ENCODE measurements around the gene POM121L12. TPM values are rescaled to one million over a fixed set of nuclear protein-coding genes. Genes with fewer than 3 reads are reported as not detected.

The POM121L12 gene
- total RNA-seq (2014; rRNA removed; shearing (Covaris generic)): not detected in 2 replicates

DNA sequence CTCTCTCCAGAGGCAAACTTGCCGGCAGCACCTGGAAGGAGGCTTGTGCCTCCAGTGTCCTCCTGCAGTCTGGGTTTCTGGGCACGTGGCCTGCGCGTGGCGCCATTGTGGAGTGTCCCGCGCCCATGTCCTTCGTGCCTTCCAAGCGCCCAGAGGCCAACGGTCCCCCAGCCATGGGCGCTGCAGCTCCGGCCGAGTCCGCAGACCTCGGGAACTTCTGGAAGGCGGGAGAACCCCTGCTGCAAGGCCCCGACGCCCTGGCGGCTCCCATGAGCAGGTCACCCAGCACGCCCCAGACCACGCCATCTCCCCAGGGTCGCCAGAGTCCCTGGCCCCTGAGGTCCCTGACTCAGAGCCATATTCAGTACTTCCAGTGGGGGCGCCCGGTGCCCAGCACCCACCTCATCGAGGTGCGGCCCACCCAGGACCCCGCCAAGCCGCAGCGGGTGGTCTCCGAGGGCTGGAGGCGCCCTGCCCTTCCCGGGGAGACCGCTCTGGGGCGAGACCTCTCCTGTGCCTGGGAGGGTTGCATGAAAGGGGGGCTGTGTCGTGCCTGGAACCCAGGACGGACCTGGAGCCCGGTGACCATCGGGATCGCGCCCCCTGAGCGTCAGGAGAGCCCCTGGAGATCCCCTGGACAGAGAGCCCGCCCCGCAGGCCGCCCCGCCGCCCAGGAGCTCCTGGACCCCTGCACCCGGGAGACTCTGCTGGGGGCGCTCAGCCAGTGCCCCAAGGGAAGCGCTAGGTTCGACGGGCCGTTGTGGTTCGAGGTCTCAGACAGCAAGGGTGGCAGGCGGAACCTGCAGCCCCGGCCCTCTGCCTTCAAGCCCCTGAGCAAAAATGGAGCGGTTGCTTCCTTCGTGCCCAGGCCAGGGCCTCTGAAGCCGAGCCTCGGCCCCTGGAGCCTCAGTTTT, at the start of gene POM121L12:
Gene POM121L12 (plus strand): TSS at position 135 of the 914 bp plus-strand sequence. CDS start 39 bp downstream, at position 174.
- Histone ChIP-seq H3K27me3 (peaks cover 8% of the 10 kb centered on the region), H3K4me3 (no peak within 1 kb of the TSS), H3K4me1 (no peaks in the 10 kb centered on the region), H3K36me3 (no peaks in the 10 kb centered on the region), H3K27ac (no peak within 1 kb of the TSS), H3K9me3 (replicated peaks) (no peaks in the 10 kb centered on the region)
- no peak for DNase-seq

DNA sequence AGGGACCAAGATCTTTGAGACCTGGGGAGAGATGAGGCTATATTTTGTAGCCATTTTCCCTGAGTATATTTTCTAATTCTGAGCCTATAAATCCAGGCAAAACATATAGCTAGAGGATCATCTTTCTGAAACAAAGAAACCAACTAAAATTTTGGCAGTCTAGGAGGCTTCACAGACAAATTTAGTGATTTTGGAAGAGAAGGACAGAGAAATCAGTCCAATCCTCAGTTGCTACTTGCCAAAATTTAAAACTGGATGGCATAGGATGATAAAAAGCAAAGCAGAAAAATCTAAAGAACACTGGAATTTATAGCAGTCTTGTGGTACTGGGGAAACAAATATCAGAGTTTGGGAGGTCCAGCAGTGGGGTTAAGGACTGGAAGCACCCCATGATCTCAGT, 43.4 kb upstream of the POM121L12 start:
- DNase-seq: no peak
- no peaks in the 10 kb centered on the region for H3K4me1 ChIP-seq
- no peaks in the 10 kb centered on the region for H3K9me3 ChIP-seq (replicated peaks)
- no peaks in the 10 kb centered on the region for H3K27me3 ChIP-seq
- no peak overlapping the region for H3K4me3 ChIP-seq
- H3K36me3 ChIP-seq: no peaks in the 10 kb centered on the region
- H3K27ac ChIP-seq: no peak overlapping the region

GRCh38 chr7:52992479-52993162, 42.8 kb upstream of the POM121L12 start:
- H3K36me3 ChIP-seq: no peaks in the 10 kb centered on the region
- H3K9me3 ChIP-seq (replicated peaks): no peaks in the 10 kb centered on the region
- H3K4me3 ChIP-seq: no peak overlapping the region
- DNase-seq: no peak
- no peaks in the 10 kb centered on the region for H3K4me1 ChIP-seq
- H3K27ac ChIP-seq: no peak overlapping the region
- no peaks in the 10 kb centered on the region for H3K27me3 ChIP-seq

GRCh38 chr7:52995676-52996075, 39.8 kb upstream of the POM121L12 start:
- H3K27ac ChIP-seq: no peak overlapping the region
- no peak overlapping the region for H3K4me3 ChIP-seq
- H3K4me1 ChIP-seq: no peaks in the 10 kb centered on the region
- no peak for DNase-seq
- H3K9me3 ChIP-seq (replicated peaks): no peaks in the 10 kb centered on the region
- no peaks in the 10 kb centered on the region for H3K27me3 ChIP-seq
- no peaks in the 10 kb centered on the region for H3K36me3 ChIP-seq

GRCh38 chr7:53001221-53001620, 34.2 kb upstream of the POM121L12 start:
- Histone ChIP-seq H3K27me3 (no peaks in the 10 kb centered on the region), H3K36me3 (no peaks in the 10 kb centered on the region), H3K4me3 (no peak overlapping the region), H3K9me3 (replicated peaks) (no peaks in the 10 kb centered on the region), H3K27ac (no peak overlapping the region), H3K4me1 (no peaks in the 10 kb centered on the region)
- no peak for DNase-seq

DNA sequence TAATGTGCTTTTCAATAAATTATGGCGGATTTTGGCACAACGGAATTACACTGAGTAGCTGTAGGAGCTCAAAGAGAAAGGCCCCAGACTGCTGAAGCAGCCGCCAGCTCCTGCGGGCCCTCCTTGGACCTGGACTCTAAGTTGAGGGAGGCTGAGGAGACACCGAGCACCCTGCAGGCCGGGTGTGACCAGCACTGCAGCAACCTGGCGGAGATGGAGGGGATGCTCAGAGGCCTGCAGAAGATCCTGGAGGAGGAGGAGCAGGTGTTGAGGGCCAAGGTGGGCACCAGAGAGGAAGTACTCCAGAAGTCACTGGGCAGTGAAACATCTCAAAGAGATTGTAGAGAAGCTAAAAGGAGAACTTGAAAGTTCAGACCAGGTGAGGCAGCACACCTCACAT, 33.0 kb upstream of the POM121L12 start:
- no peaks in the 10 kb centered on the region for H3K36me3 ChIP-seq

DNA sequence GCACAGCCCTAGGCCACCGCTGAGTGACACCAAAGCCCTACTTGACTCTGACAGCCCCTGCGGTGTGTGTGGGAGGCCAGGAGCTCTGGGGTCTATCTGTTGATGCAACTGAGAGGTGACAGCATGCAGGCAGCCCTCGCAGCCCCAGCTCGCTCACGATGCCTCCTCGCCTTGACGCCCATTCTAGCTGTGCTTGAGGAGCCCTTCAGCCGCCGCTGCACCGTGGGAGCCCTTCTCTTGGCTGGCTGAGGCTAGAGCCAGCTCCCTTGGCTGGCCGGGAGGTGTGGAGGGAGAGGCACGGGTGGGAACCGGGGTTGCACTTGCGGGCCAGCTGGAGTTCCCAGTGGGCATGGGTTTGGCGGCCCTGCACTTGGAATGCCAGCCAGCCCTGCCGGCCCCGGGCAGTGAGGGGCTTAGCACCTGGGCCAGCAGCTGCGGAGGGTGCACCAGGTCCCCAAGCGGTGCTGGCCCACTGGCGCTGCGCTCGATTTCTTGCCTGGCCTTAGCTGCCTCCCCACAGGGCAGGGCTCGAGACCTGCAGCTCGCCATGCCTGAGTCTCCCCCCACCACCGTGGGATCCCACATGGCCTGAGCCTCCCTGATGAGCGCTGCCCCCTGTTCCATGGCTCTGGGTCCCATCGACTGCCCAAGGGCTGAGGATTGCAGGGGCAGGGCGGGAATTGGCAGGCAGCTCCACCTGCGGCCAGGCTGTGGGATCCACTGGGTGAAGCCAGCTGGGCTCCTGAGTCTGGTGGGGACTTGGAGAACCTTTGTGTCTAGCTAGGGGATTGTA, 31.6 kb upstream of the POM121L12 start:
- no peaks in the 10 kb centered on the region for H3K4me1 ChIP-seq
- DNase-seq: no peak
- H3K36me3 ChIP-seq: no peaks in the 10 kb centered on the region

More for the DNA sequence above, 33.0 kb upstream of the POM121L12 start:
- H3K27ac ChIP-seq: no peak overlapping the region
- H3K9me3 ChIP-seq (replicated peaks): no peaks in the 10 kb centered on the region
- H3K4me3 ChIP-seq: no peak overlapping the region
- no peaks in the 10 kb centered on the region for H3K4me1 ChIP-seq
- H3K27me3 ChIP-seq: no peaks in the 10 kb centered on the region
- no peak for DNase-seq

GRCh38 chr7:53013925-53014324, 21.5 kb upstream of the POM121L12 start:
- Histone ChIP-seq H3K4me3 (no peak overlapping the region), H3K27me3 (no peaks in the 10 kb centered on the region), H3K9me3 (replicated peaks) (no peaks in the 10 kb centered on the region), H3K27ac (no peak overlapping the region), H3K36me3 (no peaks in the 10 kb centered on the region), H3K4me1 (no peaks in the 10 kb centered on the region)
- no peak for DNase-seq

More for the DNA sequence above, 31.6 kb upstream of the POM121L12 start:
- H3K27me3 ChIP-seq: no peaks in the 10 kb centered on the region
- H3K4me3 ChIP-seq: no peak overlapping the region
- H3K9me3 ChIP-seq (replicated peaks): no peaks in the 10 kb centered on the region
- no peak overlapping the region for H3K27ac ChIP-seq

- no peaks in the 10 kb centered on the region for H3K36me3 ChIP-seq
- H3K4me3 ChIP-seq: no peak overlapping the region
- no peaks in the 10 kb centered on the region for H3K4me1 ChIP-seq
- no peak overlapping the region for H3K27ac ChIP-seq
- no peak for DNase-seq
- H3K27me3 ChIP-seq: no peaks in the 10 kb centered on the region
- no peaks in the 10 kb centered on the region for H3K9me3 ChIP-seq (replicated peaks)
Observed at GRCh38 chr7:53015463-53015862, 20.0 kb upstream of the POM121L12 start.

GRCh38 chr7:53022893-53023292, 12.5 kb upstream of the POM121L12 start:
- DNase-seq: no peak
- no peaks in the 10 kb centered on the region for H3K9me3 ChIP-seq (replicated peaks)
- H3K4me3 ChIP-seq: no peak overlapping the region
- no peaks in the 10 kb centered on the region for H3K36me3 ChIP-seq
- no peaks in the 10 kb centered on the region for H3K4me1 ChIP-seq
- no peaks in the 10 kb centered on the region for H3K27me3 ChIP-seq
- no peak overlapping the region for H3K27ac ChIP-seq

- Histone ChIP-seq H3K4me3 (no peak overlapping the region), H3K4me1 (no peaks in the 10 kb centered on the region), H3K36me3 (no peaks in the 10 kb centered on the region), H3K27ac (no peak overlapping the region), H3K9me3 (replicated peaks) (no peaks in the 10 kb centered on the region), H3K27me3 (peaks cover 19% of the 10 kb centered on the region)
- DNase-seq: no peak
Observed at GRCh38 chr7:53048638-53049037, 13.2 kb downstream of the POM121L12 start.

GRCh38 chr7:53050433-53050832, 15.0 kb downstream of the POM121L12 start:
- H3K27ac ChIP-seq: no peak overlapping the region
- H3K4me1 ChIP-seq: no peaks in the 10 kb centered on the region
- no peaks in the 10 kb centered on the region for H3K36me3 ChIP-seq
- no peak for DNase-seq
- no peak overlapping the region for H3K4me3 ChIP-seq
- peaks cover 19% of the 10 kb centered on the region for H3K27me3 ChIP-seq
- H3K9me3 ChIP-seq (replicated peaks): no peaks in the 10 kb centered on the region

- Histone ChIP-seq H3K27me3 (no peaks in the 10 kb centered on the region), H3K4me1 (no peaks in the 10 kb centered on the region), H3K36me3 (no peaks in the 10 kb centered on the region), H3K27ac (no peak overlapping the region), H3K4me3 (no peak overlapping the region), H3K9me3 (replicated peaks) (no peaks in the 10 kb centered on the region)
- no peak for DNase-seq
Observed at GRCh38 chr7:53059591-53059990, 24.2 kb downstream of the POM121L12 start.

GRCh38 chr7:53060066-53060465, 24.6 kb downstream of the POM121L12 start:
- no peaks in the 10 kb centered on the region for H3K9me3 ChIP-seq (replicated peaks)

GRCh38 chr7:53062796-53063195, 27.4 kb downstream of the POM121L12 start:
- Histone ChIP-seq H3K36me3 (no peaks in the 10 kb centered on the region), H3K4me3 (no peak overlapping the region), H3K27me3 (no peaks in the 10 kb centered on the region), H3K4me1 (no peaks in the 10 kb centered on the region), H3K9me3 (replicated peaks) (no peaks in the 10 kb centered on the region), H3K27ac (no peak overlapping the region)
- no peak for DNase-seq

More at GRCh38 chr7:53060066-53060465, 24.6 kb downstream of the POM121L12 start:
- Histone ChIP-seq H3K4me1 (no peaks in the 10 kb centered on the region), H3K27ac (no peak overlapping the region), H3K27me3 (no peaks in the 10 kb centered on the region), H3K36me3 (no peaks in the 10 kb centered on the region), H3K4me3 (no peak overlapping the region)
- no peak for DNase-seq

Data from SJCRH30 (cell line).